Loucy (cell line): ENCODE data around the gene ADIPOR2.

ENCODE experiments used
- H2AFZ ChIP-seq: fragments of 200-600 bp; sonication (generic); 2 replicates; pipeline ENCODE4 v1.6.0; 2016; ENCODE audit warnings: antibody characterized with exemption, mild to moderate bottlenecking, low read length, moderate library complexity
- H3F3A ChIP-seq: fragments of 200-600 bp; 2 replicates; pipeline ENCODE4 v1.6.0; 2016; ENCODE audit warnings: antibody characterized with exemption, low read depth, mild to moderate bottlenecking
- H3K27me3 ChIP-seq: fragments of 200-600 bp; sonication (generic); 2 replicates; pipeline ENCODE4 v1.6.1; 2014; ENCODE audit warnings: low read length, mild to moderate bottlenecking; ENCODE audit not compliant: insufficient read depth, poor library complexity, severe bottlenecking
- H3K36me3 ChIP-seq: fragments of 200-600 bp; sonication (generic); 2 replicates; pipeline ENCODE4 v1.6.1; 2016; ENCODE audit warnings: low read length; ENCODE audit not compliant: insufficient read depth
- H3K4me1 ChIP-seq: fragments of 200-600 bp; sonication (generic); 2 replicates; pipeline ENCODE4 v1.5.1; 2014; ENCODE audit warnings: low read length, mild to moderate bottlenecking; ENCODE audit not compliant: insufficient read depth, poor library complexity, severe bottlenecking
- H3K4me2 ChIP-seq: fragments of 200-600 bp; sonication (generic); 2 replicates; pipeline ENCODE4 v1.6.0; 2014; ENCODE audit warnings: antibody characterized with exemption, low read length, low read depth, mild to moderate bottlenecking; ENCODE audit not compliant: poor library complexity, severe bottlenecking
- H3K4me3 ChIP-seq: fragments of 200-600 bp; sonication (generic); 2 replicates; pipeline ENCODE4 v1.5.1; 2014; ENCODE audit warnings: low read length, mild to moderate bottlenecking, mixed read lengths; ENCODE audit not compliant: poor library complexity, severe bottlenecking
- H3K79me2 ChIP-seq: fragments of 200-600 bp; sonication (generic); 2 replicates; pipeline ENCODE4 v1.6.1; 2014; ENCODE audit warnings: low read length; ENCODE audit not compliant: insufficient read depth
- H3K9ac ChIP-seq: fragments of 200-600 bp; sonication (generic); 2 replicates; pipeline ENCODE4 v1.6.0; 2014; ENCODE audit warnings: mild to moderate bottlenecking, low read depth, low read length, moderate library complexity; ENCODE audit not compliant: poor library complexity, severe bottlenecking
- H3K9me2 ChIP-seq: fragments of 200-600 bp; sonication (generic); replicated peaks from 2 replicates; pipeline ENCODE4 v1.6.1; 2016; ENCODE audit warnings: low read depth, low read length, mixed read lengths
- H3K9me3 ChIP-seq: fragments of 200-600 bp; sonication (generic); 2 replicates; pipeline ENCODE4 v1.6.1; 2014; ENCODE audit warnings: mild to moderate bottlenecking, antibody characterized with exemption, low read length, low read depth; ENCODE audit not compliant: insufficient read depth
- H4K20me1 ChIP-seq: fragments of 200-600 bp; sonication (generic); 2 replicates; pipeline ENCODE4 v1.6.0; 2014; ENCODE audit warnings: antibody characterized with exemption, low read length, mild to moderate bottlenecking; ENCODE audit not compliant: insufficient read depth, poor library complexity, severe bottlenecking
- CTCF ChIP-seq: fragments of 200-600 bp; sonication (generic); conservative IDR thresholded peaks from 2 replicates; pipeline ENCODE4 v1.5.1; 2014; ENCODE audit warnings: mild to moderate bottlenecking, antibody characterized with exemption, low read length
- EZH2phosphoT487 ChIP-seq: fragments of 200-600 bp; IDR thresholded peaks from 2 replicates; pipeline ENCODE4 v1.6.1; 2018; ENCODE audit warnings: antibody characterized with exemption, mild to moderate bottlenecking, moderate library complexity, borderline replicate concordance

ADIPOR2 gene

DNA sequence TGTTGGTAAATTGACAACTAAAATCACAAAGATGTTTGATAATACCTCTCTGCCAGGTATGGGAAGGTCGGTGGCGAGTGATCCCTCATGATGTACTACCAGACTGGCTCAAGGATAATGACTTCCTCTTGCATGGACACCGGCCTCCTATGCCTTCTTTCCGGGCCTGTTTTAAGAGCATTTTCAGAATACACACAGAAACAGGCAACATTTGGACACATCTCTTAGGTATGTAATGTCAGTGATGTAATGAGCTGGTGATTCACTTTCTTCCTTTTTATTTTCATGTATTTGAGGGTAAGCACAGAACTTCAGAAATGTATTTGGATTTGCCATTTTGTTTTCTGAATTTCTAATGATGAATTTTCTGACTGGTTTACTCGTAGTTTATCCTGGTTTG, 86.9 kb downstream of the ADIPOR2 start:
- H3K9me3 ChIP-seq = no peaks in the 10 kb centered on the region
- H3K27me3 ChIP-seq = no peaks in the 10 kb centered on the region
- no peak overlapping the region for H2AFZ ChIP-seq
- no peaks in the 10 kb centered on the region for H3K9me2 ChIP-seq
- peaks cover 15% of the 10 kb centered on the region; the same call in 1 of the 2 replicates for H3K79me2 ChIP-seq
- no peaks in the 10 kb centered on the region for H3F3A ChIP-seq
- H3K4me1 ChIP-seq = peaks cover 13% of the 10 kb centered on the region
- no peak overlapping the region for H3K9ac ChIP-seq
- no peak overlapping the region for H3K4me2 ChIP-seq
- H3K4me3 ChIP-seq = no peak overlapping the region
- peaks cover 68% of the 10 kb centered on the region; the same call in 1 of the 2 replicates for H3K36me3 ChIP-seq
- peaks cover 3% of the 10 kb centered on the region for H4K20me1 ChIP-seq
- no peak for TF ChIP-seq EZH2phosphoT487
- no peak for TF ChIP-seq CTCF

- Histone ChIP-seq H3K9me3 (no peaks in the 10 kb centered on the region), H3K27me3 (no peaks in the 10 kb centered on the region), H3K79me2 (peaks cover 15% of the 10 kb centered on the region; the same call in 1 of the 2 replicates), H3K36me3 (peaks cover 67% of the 10 kb centered on the region; the same call in 1 of the 2 replicates), H4K20me1 (peaks cover 3% of the 10 kb centered on the region), H3K9ac (no peak overlapping the region), H3K4me2 (no peak overlapping the region), H3F3A (no peaks in the 10 kb centered on the region), H2AFZ (no peak overlapping the region), H3K9me2 (no peaks in the 10 kb centered on the region), H3K4me1 (peaks cover 13% of the 10 kb centered on the region), H3K4me3 (no peak overlapping the region)
- TF ChIP-seq EZH2phosphoT487 (no peak), CTCF (no peak)
Measured at GRCh38 chr12:1778911-1779310, 88.0 kb downstream of the ADIPOR2 start.

DNA sequence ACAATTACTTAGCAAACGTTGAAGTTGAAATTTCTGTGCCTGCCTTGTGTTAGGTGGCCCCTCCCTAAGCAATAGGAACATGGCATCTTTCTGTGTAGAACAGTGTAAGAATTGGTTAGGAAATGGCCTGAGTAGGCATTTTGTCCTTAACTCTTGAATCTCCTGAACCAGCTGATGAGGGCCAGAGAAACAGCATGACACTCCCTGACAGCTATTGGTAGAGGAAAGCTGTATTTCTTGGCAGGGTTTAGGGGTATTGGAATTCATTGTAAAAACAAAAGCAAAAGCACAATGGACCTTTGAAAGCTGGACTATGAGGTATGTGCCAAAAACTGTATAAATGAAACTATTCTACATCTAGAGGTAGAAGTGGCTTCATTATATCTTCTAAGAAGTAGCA, 88.9 kb downstream of the ADIPOR2 start:
- no peak overlapping the region for H3K4me3 ChIP-seq
- H3K36me3 ChIP-seq = peaks cover 69% of the 10 kb centered on the region

More for the DNA sequence above, 88.9 kb downstream of the ADIPOR2 start:
- no peaks in the 10 kb centered on the region for H3K27me3 ChIP-seq
- H3K9ac ChIP-seq = no peak overlapping the region
- no peaks in the 10 kb centered on the region for H3K9me2 ChIP-seq
- no peaks in the 10 kb centered on the region for H3F3A ChIP-seq
- H3K4me1 ChIP-seq = peaks cover 13% of the 10 kb centered on the region
- H2AFZ ChIP-seq = no peak overlapping the region
- H3K79me2 ChIP-seq = peaks cover 15% of the 10 kb centered on the region; the same call in 1 of the 2 replicates
- no peak overlapping the region for H3K4me2 ChIP-seq
- TF ChIP-seq EZH2phosphoT487 (no peak), CTCF (no peak)
- no peaks in the 10 kb centered on the region for H3K9me3 ChIP-seq
- H4K20me1 ChIP-seq = peaks cover 3% of the 10 kb centered on the region
